ENCODE data around the gene STK17A.

The STK17A gene

GRCh38 chr7:43637114-43637806 lies 54.4 kb downstream of the STK17A start:
- no peak for DNase-seq

DNA sequence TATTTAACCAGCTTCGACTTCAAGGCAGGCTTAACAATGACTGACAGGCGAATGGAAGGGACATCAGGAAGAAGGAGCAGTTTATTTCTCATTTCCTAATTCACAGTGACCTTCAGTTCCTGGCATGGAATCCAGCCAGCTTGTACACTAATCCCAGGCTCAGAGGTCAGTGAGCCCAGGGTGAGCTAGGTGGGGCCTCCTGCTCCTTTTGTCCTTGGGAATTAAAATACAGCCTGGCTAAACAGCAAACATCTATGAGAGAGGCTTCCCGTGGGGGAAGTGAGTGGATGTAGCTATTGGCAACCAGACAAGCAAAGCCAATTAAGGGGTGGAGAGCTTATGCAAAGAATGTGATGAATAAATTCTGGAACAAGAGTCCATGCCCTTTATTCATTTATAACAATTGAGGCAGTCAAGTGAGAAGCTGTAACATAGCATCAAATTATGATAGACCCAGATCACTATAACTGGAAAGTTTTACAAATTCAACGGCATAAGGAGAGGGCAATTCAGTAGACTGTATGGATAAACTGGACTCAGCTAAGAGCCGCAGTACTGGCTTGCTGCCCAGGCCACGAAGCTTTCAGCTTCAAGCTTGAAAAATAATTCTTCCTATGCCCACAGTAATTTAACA lies 57.1 kb downstream of the STK17A start:
- no peak for DNase-seq

DNA sequence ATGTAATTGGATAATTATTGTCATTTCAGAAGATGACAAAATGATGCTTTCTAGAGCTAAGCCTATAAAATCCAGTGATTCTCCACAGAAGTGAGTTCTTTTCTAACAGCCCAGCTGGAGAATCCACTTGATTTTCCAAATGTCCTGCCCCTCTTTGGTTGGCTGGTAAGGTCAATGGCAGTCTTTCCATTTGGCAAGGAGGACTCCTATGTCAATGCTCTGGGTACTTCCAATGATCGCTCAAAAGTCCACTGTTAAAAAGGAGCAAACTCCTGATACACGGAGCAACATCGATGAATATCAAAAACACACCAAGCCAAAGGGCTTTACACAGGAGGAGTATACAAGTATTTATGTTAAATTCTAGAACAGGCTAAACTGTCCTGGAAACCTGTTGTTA lies 57.8 kb downstream of the STK17A start:
- no peak for DNase-seq

- no peak for DNase-seq
Observed at GRCh38 chr7:43642897-43643630, 60.2 kb downstream of the STK17A start.

- no peak for DNase-seq
Observed at GRCh38 chr7:43643846-43644245, 60.9 kb downstream of the STK17A start.

GRCh38 chr7:43645699-43646226 lies 62.9 kb downstream of the STK17A start:
- no peak for DNase-seq

- DNase-seq: no peak
Observed at GRCh38 chr7:43646603-43647338, 63.9 kb downstream of the STK17A start.

DNA sequence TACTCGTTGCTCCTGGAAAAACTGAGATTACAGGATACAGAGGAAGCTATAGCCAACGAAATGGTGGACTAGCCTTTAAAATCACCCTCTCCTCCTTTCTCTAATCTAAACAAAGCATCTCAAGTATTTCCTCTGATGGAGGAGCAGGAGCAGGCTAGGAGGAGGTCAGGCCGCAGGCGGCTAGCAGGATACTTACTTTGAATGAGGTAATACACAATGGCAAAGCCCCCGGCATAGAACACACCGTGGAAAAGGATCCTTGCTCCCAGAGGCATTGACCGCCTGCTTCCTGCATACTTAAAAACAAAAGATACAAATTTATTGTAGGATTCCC lies 64.4 kb downstream of the STK17A start:
- no peak for DNase-seq

GRCh38 chr7:43647673-43648472 lies 65.0 kb downstream of the STK17A start:
- no peak for DNase-seq

DNA sequence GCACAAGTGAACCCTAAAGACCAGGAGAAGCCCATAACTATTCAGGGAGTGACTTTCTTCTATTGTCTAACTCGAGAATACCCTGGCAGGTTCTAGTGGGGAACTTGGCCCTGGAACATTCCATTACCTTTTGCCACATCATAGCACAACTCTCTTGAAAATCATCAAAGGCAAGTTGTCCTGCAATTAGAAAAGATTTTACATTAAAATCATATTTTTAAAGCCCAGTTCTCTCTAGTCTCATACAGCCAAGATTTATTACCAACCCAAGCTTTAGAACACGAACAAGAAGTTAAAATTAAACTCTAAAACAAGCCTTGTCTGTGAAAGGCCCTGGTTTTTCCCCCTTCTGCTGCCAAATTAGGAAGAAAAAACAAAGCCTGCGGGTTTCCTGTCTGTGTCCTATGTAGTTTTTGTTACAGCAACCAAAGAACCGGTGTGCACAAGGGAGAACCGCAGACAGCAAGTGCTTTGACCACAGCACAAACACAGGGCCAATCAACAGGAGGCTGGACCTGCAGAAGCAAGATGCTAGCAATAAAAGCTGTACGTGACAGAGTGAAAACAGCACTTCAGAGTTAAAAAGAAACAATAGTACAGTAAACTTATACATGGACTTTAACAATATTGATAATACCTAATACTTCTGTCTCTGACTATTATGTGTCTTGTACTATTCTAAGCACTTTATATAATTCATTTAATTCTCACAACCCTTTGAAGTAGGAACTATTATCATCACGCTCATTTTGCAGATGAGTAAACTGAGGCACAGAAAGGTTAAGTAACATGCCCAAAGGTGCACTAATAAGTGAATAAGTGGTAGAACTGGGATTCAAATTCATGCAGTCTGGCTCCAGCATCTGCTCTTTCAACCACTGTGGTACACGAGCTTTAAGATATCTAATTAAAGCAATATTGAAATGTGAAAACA lies 65.8 kb downstream of the STK17A start:
- DNase-seq: no peak

DNA sequence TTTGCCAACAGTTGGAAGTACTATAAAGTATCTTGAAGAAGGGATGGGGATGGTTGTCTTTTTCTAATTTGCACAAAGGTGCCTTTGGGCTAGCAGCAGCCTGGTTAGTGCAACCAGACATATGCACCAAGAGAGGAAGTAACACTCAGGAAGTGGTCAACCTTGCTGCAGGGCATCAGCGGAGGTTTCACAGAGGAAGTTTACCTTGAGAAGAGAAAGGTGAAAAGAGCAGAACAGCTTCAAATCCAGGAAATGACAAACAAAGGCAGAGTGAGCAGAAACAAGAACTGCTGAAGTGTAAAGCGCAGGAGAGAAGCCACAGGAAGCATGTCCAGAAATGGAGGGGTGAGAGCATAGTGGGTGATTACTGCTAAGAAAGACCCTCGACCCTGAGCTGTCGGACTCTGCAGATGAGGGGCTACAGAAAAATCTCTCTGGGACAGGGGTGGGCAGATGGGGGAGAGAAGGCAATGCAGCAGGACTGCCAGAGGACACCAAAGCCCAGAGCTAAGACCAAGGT lies 66.9 kb downstream of the STK17A start:
- no peak for DNase-seq

- DNase-seq: no peak
Observed at GRCh38 chr7:43650457-43651052, 67.6 kb downstream of the STK17A start.

- no peak for DNase-seq
Observed at GRCh38 chr7:43652364-43652763, 69.5 kb downstream of the STK17A start.

- DNase-seq: no peak
Observed at GRCh38 chr7:43653466-43653865, 70.6 kb downstream of the STK17A start.

DNA sequence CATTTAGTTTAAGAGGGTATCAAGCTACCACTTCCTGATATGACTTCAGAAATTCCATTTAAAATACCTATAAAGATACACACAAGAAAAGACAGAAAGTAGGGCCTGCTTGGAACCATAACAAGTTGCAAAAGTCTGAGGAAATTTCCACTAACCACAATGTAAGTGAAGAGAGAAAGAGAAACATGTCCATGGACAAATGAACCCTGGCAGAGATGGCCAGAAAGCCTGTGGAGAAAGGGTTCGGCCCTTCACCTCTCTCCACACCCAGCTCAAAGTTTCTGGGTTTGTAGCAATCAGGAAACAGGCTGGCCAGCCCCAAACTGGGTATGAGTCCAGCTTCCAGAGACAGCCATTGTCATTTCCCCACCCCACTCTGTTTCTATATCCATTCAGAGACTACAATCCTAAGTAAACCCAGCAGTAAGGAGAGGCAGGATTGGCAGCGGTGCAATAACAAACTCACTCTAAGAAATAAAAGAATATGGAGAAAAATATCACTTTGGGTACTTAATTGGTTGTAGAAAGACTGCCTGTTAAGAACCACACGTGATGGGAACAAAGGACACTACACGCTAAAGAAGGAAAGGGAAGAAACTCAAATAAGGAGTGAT lies 71.1 kb downstream of the STK17A start:
- no peak for DNase-seq

DNA sequence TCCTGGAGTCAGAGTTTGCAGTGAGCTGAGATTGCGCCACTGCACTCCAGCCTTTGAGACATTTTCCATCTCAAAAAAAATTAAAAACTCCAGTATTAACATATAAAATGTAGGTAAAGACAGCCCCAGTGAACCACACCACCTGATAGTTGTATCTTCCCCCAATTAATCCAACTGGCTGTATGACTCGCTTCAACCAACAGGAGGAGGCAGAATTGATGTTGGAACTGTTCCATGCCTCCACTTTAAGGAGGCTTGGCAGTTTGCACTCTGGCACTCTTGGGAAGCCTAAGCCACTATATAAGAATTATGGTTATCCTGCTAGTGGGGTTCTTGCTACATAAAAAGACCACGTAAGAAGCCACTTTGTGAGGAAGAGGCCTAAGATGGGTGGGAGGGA lies 72.7 kb downstream of the STK17A start:
- DNase-seq: no peak

DNA sequence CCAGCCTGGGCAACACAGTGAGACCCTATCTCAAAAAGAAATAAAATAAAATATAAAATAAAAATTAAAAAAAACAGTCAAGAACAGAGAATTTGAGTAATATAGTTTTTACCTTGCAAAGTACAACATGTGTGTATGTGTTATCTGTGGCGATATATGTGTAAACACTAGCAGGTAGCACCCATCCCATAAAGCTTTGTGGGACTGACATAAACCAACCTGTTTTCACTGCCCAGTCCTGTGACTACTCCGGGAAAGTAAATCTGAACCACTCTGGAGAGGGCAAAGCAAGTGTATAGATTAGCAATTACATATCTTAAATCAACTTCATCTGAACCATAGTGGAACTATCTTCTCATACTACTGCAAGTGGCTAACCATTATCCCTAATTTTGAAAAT lies 74.1 kb downstream of the STK17A start:
- no peak for DNase-seq

DNA sequence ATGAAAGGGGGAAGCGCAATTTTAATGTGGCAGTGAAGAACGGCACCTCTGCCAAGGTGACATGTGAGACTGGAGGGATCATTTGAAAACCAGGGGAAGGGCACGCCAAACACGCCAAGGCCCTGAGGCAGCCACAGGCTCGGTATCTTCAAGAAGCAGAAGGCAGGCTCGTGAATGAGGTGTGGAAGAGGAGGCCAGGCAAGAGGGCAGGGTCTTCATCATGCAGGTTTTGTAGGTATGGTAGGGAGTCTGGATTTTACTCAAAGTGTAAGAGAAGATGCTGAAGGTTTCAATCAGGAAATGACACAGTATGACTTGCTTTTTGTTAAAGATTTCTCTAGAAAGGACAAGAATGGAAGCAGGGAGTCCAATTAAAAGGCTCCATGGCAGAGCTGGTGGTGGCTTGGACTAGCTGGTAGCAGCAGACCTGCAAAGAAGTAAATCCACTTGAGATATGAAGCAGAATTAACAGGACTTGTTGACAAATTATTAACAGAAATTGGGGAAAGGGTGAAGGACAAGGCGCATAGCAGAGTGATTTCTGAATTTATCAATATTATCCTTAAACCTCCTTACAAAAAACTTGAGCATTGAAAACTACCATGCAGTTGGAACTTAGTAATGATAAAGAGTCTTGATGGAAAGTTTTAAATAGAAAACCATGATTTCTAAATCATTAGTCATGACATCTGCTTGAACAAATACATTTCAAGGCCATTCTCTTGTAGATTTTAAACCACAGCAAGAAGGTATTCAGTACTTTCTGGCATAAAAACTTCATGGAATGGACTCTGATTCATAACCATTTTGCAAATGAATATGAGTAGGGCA lies 76.0 kb downstream of the STK17A start:
- no peak for DNase-seq

GRCh38 chr7:43659549-43659896 lies 76.6 kb downstream of the STK17A start:
- no peak for DNase-seq
